Coronary artery (tissue), 2 donors: ENCODE data around the gene LEMD1.

Experiments
- DNase-seq: peaks from one replicate; pipeline ENCODE4 v3.0.0-alpha.2; 2017; ENCODE audit warnings: low spot score
- H3K27ac ChIP-seq, 2 donors: fragments of 200-600 bp; sonication (generic); one replicate each; pipeline ENCODE4 v1.5.1; 2016 to 2019
- H3K4me3 ChIP-seq: fragments of 200-600 bp; sonication (generic); 2 replicates; pipeline ENCODE4 v1.5.1; 2016; ENCODE audit warnings: mild to moderate bottlenecking, moderate library complexity
- TF ChIP-seq, protein P1 (sequence below): fragments of 200-600 bp; sonication (generic); IDR thresholded peaks from one replicate; pipeline ENCODE4 v1.5.1; 2019; ENCODE audit warnings: antibody characterized with exemption

The LEMD1 gene

DNA sequence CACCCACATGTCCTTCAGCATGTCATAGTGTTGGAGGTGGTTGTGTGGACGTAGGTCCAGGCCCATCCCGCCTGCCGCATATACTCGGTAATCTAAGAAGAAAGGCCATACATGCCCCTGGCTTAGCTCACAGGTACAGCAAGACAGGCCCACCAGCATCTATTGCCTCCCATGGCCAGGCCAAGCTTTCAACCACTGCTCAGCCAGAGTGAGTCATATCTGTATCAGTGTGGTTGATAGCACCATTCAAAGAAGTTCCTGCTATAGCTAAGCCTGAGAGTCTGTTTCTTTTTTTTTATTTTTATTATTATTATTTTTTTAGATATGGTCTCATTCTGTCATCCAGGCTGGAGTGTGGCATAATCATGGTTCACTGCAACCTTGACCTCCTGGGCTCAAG is 82.1 kb downstream of the LEMD1 start:
- Histone ChIP-seq H3K4me3 (no peak overlapping the region), H3K27ac (no peak overlapping the region)
- TF ChIP-seq, protein P1, sequence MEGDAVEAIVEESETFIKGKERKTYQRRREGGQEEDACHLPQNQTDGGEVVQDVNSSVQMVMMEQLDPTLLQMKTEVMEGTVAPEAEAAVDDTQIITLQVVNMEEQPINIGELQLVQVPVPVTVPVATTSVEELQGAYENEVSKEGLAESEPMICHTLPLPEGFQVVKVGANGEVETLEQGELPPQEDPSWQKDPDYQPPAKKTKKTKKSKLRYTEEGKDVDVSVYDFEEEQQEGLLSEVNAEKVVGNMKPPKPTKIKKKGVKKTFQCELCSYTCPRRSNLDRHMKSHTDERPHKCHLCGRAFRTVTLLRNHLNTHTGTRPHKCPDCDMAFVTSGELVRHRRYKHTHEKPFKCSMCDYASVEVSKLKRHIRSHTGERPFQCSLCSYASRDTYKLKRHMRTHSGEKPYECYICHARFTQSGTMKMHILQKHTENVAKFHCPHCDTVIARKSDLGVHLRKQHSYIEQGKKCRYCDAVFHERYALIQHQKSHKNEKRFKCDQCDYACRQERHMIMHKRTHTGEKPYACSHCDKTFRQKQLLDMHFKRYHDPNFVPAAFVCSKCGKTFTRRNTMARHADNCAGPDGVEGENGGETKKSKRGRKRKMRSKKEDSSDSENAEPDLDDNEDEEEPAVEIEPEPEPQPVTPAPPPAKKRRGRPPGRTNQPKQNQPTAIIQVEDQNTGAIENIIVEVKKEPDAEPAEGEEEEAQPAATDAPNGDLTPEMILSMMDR = no peak
- DNase-seq = no peak

DNA sequence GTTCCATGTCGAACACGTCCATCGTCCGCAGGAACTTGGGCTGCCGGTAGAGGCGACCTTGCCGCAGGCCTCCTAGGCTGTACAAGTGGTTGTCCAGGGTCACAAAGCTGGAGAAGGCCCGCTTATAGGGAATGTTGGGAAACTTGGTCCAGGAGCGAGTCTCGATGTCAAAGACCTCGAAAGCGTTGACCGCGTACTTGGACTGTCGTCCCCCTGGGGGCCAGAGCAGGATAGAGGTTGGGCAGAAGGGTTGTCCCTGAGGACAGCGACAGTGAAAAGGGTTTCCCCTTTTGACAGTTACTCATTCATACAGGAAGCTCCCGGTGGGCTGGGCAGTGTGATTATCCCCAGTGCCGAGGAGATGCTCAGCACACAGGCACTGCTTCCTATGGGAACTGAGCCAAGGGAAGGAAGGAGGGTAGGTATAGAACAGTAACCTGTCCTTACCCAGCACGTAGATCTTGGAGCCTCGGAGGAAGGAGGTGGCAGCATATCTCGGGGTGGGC is 82.6 kb downstream of the LEMD1 start:
- TF ChIP-seq, protein P1 = no peak
- no peak for DNase-seq
- Histone ChIP-seq H3K27ac (no peak overlapping the region), H3K4me3 (no peak overlapping the region)

GRCh38 chr1:205338011-205338410 is 83.8 kb downstream of the LEMD1 start:
- no peak overlapping the region for H3K27ac ChIP-seq
- TF ChIP-seq, protein P1 = no peak

GRCh38 chr1:205337481-205337880 is 84.4 kb downstream of the LEMD1 start:
- H3K4me3 ChIP-seq = no peak overlapping the region
- TF ChIP-seq, protein P1 = no peak
- DNase-seq = no peak
- H3K27ac ChIP-seq = no peak overlapping the region

More at GRCh38 chr1:205338011-205338410, 83.8 kb downstream of the LEMD1 start:
- no peak for DNase-seq
- no peak overlapping the region for H3K4me3 ChIP-seq

DNA sequence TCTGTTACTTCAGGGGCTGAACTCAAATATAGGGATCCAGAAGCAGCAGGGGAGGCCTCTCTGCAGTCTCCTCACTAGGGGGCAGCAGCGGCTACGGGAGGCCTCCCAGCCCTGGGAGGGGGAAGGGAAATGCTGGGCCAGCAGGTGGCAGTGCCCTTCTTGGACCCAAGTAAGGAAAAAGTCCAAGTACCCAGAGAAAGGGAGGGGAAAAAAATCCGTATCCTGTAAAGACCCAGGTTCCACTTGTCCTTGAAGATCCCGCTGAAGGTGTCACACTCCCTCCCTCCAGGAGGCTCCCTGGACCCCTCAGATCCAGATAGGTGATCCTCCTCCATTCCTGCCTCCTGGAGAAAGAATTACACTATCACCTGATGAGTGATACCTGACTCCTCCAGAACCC is 86.2 kb downstream of the LEMD1 start:
- Histone ChIP-seq H3K27ac (no peak overlapping the region), H3K4me3 (no peak overlapping the region)
- no peak for DNase-seq
- TF ChIP-seq, protein P1 = peak; percentile 78

GRCh38 chr1:205332015-205332791 is 89.7 kb downstream of the LEMD1 start:
- H3K27ac ChIP-seq = no peak overlapping the region
- H3K4me3 ChIP-seq = no peak overlapping the region
- no peak for DNase-seq
- TF ChIP-seq, protein P1 = no peak
